ENCODE data around the gene MRPL30.

DNA sequence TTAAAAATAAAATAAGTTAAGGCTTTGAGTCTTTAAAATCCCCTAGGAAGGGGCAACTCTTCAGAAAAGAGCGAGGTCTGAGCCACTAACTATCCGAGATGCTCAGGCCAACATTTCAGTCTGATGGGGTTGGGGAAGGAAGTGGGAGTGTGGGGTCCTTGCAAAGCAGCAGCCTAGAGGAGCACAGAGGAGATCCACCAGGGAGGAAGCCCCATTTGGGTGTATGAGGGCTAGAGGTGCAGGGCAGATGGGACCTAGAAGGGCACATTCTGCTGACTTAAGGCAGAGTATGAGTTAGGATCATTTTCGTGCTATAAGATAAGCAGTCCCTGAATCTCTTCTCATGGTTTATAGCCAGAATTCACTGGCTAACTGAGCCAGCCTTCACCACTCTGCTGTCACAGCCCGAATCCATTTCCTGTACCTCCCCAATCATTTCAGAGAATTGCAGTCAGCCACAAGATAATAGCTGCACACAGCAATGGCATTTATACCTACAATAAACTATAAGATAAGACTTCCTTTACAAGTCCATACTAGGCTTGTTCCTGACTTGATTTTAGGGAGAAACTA, 37.0 kb downstream of the MRPL30 start:
- TF ChIP-seq, protein P1, sequence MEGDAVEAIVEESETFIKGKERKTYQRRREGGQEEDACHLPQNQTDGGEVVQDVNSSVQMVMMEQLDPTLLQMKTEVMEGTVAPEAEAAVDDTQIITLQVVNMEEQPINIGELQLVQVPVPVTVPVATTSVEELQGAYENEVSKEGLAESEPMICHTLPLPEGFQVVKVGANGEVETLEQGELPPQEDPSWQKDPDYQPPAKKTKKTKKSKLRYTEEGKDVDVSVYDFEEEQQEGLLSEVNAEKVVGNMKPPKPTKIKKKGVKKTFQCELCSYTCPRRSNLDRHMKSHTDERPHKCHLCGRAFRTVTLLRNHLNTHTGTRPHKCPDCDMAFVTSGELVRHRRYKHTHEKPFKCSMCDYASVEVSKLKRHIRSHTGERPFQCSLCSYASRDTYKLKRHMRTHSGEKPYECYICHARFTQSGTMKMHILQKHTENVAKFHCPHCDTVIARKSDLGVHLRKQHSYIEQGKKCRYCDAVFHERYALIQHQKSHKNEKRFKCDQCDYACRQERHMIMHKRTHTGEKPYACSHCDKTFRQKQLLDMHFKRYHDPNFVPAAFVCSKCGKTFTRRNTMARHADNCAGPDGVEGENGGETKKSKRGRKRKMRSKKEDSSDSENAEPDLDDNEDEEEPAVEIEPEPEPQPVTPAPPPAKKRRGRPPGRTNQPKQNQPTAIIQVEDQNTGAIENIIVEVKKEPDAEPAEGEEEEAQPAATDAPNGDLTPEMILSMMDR (IDR thresholded peaks at IDR 0.05) = no peak
- no peak for TF ChIP-seq POLR2A (IDR thresholded peaks at IDR 0.05)

Data from adrenal gland (tissue), 5 donors.